ENCODE measurements around the gene HSPA1L.
"Not testable (repeated sequence)": the region's sequence is repeated elsewhere in the genome, so short reads cannot be mapped to it uniquely, and the experiment has no call there.

HSPA1L gene

DNA sequence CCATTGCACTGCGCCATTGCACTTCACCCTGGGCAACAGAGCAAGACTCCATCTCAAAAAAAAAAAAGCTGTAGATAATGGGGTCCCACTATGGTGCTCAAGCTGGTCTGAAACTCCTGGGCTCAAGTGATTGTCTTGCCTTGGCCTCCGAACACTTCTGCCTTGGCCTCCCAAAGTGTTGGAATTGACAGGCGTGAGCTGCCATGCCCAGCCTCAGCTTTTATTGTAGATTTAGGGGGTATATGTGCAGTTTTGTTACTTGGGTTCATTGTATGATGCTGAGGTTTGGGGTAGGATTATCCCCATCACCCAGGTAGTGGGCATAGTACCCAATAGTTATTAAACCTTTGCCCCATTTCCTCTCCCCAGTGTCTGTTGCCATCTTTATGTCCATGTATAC, 23.9 kb upstream of the HSPA1L start:
- ChIA-PET CTCF (interaction anchor here (0.6 to 1.5 kb wide), 7 partner anchors 32 to 133 kb away, joined by 3 to 10 read pairs (median 4); partner anchors contain the start of genes LSM2 and VARS1), POLR2A (interaction anchor here (1.3 to 12.5 kb wide), 6 partner anchors 12 to 133 kb away, joined by 3 to 125 read pairs (median 8); partner anchors contain the start of genes DXO, HSPA1A, HSPA1B and HSPA1L)
- peaks cover 9% of the 10 kb centered on the region for H3K4me1 ChIP-seq (ENCODE audit: control insufficient read depth, insufficient read depth, low read length)
- H3K4me3 ChIP-seq (ENCODE audit: low read depth, low read length) = no peak overlapping the region
- no peaks in the 10 kb centered on the region for H3K9me3 ChIP-seq (ENCODE audit: control insufficient read depth, insufficient read depth, low read depth, low read length)
- TF ChIP-seq, protein P1, sequence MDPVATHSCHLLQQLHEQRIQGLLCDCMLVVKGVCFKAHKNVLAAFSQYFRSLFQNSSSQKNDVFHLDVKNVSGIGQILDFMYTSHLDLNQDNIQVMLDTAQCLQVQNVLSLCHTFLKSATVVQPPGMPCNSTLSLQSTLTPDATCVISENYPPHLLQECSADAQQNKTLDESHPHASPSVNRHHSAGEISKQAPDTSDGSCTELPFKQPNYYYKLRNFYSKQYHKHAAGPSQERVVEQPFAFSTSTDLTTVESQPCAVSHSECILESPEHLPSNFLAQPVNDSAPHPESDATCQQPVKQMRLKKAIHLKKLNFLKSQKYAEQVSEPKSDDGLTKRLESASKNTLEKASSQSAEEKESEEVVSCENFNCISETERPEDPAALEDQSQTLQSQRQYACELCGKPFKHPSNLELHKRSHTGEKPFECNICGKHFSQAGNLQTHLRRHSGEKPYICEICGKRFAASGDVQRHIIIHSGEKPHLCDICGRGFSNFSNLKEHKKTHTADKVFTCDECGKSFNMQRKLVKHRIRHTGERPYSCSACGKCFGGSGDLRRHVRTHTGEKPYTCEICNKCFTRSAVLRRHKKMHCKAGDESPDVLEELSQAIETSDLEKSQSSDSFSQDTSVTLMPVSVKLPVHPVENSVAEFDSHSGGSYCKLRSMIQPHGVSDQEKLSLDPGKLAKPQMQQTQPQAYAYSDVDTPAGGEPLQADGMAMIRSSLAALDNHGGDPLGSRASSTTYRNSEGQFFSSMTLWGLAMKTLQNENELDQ (tag by site-specific recombination; IDR thresholded peaks at IDR 0.05; ENCODE audit: low read depth) = no peak
- TF ChIP-seq YY1 (tag by site-specific recombination; IDR thresholded peaks at IDR 0.05) (no peak), ZNF121 (tag by site-specific recombination; IDR thresholded peaks at IDR 0.05) (0 out of 2 replicates have a peak, but pooled peaks have one; percentile 17), TCF7L2 (IDR thresholded peaks at IDR 0.05; ENCODE audit: borderline replicate concordance, low read depth, low read length) (no peak)
- peaks cover 47 to 52% of the 10 kb centered on the region in 2 experiments for H3K36me3 ChIP-seq (ENCODE audit: control insufficient read depth in 2 of 2, insufficient read depth in 1 of 2, low read length in 2 of 2)
- H3K27ac ChIP-seq (ENCODE audit: extremely low read depth, low read depth, low read length) = no peak overlapping the region

DNA sequence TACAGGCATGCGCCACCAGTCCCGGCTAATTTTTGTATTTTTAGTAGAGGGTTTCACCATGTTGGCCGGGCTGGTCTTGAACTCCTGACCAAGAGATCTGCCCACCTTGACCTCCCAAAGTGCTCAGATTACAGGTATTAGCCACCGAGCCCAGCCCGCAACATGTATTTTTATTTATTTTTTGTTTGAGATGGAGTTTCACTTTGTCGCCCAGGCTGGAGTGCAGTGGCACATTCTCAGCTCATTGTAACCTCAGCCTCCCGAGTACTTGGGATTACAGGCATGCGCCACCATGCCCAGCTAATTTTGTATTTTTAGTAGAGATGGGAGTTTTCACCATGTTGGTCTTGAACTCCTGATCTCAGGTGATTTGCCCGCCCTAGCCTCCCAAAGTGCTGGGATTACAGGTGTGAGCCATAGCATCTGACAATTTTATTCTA, 23.1 kb upstream of the HSPA1L start:
- H3K4me3 ChIP-seq (ENCODE audit: low read depth, low read length); H3K9me3 ChIP-seq (ENCODE audit: control insufficient read depth, insufficient read depth, low read depth, low read length); H3K27ac ChIP-seq (ENCODE audit: extremely low read depth, low read depth, low read length); H3K4me1 ChIP-seq (ENCODE audit: control insufficient read depth, insufficient read depth, low read length): not testable (repeated sequence)
- ChIA-PET CTCF (interaction anchor here (0.6 to 1.5 kb wide), 4 partner anchors 15 to 69 kb away, joined by 3 to 10 read pairs (median 5); partner anchors contain the start of genes LSM2 and VARS1), POLR2A (interaction anchor here (0.5 to 12.5 kb wide), 5 partner anchors 11 to 31 kb away, joined by 4 to 125 read pairs (median 10); partner anchors contain the start of genes HSPA1A, HSPA1B, HSPA1L and LSM2)
- H3K36me3 ChIP-seq (ENCODE audit: control insufficient read depth in 2 of 2, insufficient read depth in 1 of 2, low read length in 2 of 2) = peaks cover 47 to 52% of the 10 kb centered on the region in 2 experiments

DNA sequence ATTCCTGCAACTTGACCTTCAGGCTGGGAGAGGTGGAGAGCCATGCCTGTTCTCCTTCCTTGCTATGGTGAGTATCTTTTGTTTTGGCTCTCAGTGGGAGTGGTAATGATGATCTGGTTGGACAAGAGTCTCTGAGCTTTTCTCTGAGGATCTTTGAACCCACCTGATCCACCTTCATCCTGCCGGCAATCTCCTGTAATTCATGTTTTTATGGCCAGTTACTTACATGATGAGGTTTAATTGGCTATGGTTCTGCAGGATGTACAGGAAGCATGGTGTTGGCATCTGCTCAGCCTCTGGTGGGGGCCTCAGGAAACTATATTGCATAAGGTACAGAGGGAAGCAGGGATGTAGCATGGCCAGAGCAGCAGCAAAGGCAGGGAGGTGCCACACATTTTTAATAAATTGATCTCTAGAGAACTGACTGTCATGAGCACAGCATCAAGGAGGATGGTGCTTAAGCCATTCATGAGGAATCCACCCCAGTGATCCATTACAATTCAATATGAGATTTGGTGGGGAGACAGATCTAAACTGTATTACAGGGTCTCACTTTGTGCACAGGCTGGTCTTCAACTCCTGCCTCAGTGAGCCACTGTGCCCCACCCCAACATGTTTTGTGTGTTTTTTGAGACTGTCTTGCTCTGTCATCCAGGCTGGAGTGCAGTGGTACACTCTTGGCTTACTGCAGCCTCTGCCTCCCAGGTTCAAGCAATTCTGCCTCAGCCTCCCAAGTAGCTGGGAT, 22.5 kb upstream of the HSPA1L start:
- Histone ChIP-seq H3K9me3 (ENCODE audit: control insufficient read depth, insufficient read depth, low read depth, low read length) (no peaks in the 10 kb centered on the region), H3K4me3 (ENCODE audit: low read depth, low read length) (peak overlapping the region; percentile 9; the same call in 1 of the 2 replicates), H3K27ac (ENCODE audit: extremely low read depth, low read depth, low read length) (peak overlapping the region; percentile 35; the same call in 1 of the 2 replicates), H3K36me3 (ENCODE audit: control insufficient read depth in 2 of 2, insufficient read depth in 1 of 2, low read length in 2 of 2) (peaks cover 47 to 52% of the 10 kb centered on the region in 2 experiments), H3K4me1 (ENCODE audit: control insufficient read depth, insufficient read depth, low read length) (peaks cover 9% of the 10 kb centered on the region)
- POLR2A ChIA-PET = interaction anchor here (0.5 to 12.5 kb wide), 13 partner anchors 9 to 115 kb away, joined by 3 to 125 read pairs (median 5); partner anchors contain the start of genes EHMT2, HSPA1A, HSPA1B and HSPA1L
- CTCF ChIA-PET = interaction anchor here (0.6 to 1.6 kb wide), 4 partner anchors 16 to 68 kb away, joined by 3 to 10 read pairs (median 5); partner anchors contain the start of gene VARS1
- TF ChIP-seq YY1 (tag by site-specific recombination; IDR thresholded peaks at IDR 0.05) = no peak
- TF ChIP-seq, protein P2, sequence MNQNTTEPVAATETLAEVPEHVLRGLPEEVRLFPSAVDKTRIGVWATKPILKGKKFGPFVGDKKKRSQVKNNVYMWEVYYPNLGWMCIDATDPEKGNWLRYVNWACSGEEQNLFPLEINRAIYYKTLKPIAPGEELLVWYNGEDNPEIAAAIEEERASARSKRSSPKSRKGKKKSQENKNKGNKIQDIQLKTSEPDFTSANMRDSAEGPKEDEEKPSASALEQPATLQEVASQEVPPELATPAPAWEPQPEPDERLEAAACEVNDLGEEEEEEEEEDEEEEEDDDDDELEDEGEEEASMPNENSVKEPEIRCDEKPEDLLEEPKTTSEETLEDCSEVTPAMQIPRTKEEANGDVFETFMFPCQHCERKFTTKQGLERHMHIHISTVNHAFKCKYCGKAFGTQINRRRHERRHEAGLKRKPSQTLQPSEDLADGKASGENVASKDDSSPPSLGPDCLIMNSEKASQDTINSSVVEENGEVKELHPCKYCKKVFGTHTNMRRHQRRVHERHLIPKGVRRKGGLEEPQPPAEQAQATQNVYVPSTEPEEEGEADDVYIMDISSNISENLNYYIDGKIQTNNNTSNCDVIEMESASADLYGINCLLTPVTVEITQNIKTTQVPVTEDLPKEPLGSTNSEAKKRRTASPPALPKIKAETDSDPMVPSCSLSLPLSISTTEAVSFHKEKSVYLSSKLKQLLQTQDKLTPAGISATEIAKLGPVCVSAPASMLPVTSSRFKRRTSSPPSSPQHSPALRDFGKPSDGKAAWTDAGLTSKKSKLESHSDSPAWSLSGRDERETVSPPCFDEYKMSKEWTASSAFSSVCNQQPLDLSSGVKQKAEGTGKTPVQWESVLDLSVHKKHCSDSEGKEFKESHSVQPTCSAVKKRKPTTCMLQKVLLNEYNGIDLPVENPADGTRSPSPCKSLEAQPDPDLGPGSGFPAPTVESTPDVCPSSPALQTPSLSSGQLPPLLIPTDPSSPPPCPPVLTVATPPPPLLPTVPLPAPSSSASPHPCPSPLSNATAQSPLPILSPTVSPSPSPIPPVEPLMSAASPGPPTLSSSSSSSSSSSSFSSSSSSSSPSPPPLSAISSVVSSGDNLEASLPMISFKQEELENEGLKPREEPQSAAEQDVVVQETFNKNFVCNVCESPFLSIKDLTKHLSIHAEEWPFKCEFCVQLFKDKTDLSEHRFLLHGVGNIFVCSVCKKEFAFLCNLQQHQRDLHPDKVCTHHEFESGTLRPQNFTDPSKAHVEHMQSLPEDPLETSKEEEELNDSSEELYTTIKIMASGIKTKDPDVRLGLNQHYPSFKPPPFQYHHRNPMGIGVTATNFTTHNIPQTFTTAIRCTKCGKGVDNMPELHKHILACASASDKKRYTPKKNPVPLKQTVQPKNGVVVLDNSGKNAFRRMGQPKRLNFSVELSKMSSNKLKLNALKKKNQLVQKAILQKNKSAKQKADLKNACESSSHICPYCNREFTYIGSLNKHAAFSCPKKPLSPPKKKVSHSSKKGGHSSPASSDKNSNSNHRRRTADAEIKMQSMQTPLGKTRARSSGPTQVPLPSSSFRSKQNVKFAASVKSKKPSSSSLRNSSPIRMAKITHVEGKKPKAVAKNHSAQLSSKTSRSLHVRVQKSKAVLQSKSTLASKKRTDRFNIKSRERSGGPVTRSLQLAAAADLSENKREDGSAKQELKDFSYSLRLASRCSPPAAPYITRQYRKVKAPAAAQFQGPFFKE (tag by site-specific recombination; IDR thresholded peaks at IDR 0.05; ENCODE audit: borderline replicate concordance) = no peak
- TF ChIP-seq GLIS2 (tag by site-specific recombination; IDR thresholded peaks at IDR 0.05) = no peak

Measured in HEK293 (cell line).